ENCODE data around the gene WDR1. TPM values are rescaled to one million over a fixed set of nuclear protein-coding genes. Genes with fewer than 3 reads are reported as not detected.

Gene WDR1
- total RNA-seq, 1 experiment from 2014 or later: 367 TPM

DNA sequence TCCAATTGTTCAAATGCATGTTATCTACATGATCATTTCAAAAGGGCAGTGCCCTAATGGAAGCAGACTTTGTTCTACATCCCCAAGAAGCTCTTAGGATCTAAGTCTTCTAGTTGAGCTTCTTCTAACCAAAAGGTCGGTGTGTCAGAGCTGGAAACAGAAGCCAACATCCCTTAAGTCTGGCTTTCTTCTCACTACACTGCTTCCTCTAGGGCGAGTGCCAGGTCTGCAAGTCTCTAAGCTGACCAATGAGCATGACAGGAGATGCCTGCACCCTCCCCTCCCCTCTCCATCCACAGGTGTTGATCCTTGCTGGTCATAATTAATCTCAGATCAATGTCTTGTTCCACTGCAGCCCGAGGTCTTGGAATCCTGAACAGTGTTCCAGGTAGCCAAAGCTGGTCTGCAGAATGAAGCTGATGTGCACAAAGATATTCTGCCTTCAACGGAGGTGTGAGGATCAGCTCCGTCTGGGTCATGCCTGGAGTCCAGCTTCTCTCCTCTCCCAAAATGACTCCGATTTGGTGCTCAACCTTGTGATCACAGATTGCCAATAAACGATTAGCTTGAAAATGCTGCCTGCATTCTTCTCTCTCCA lies 44.1 kb downstream of the WDR1 start:
- H2BK20ac ChIP-seq (ENCODE audit: low read depth, low read length, poor library complexity, severe bottlenecking): no peak overlapping the region
- H3K14ac ChIP-seq (ENCODE audit: insufficient read depth, low read length): no peak overlapping the region
- H4K8ac ChIP-seq (replicated peaks; ENCODE audit: insufficient read length, low read depth, low read length): no peak overlapping the region
- no peak overlapping the region for H3K18ac ChIP-seq (ENCODE audit: insufficient read length, low read depth, low read length)
- H3K9me3 Mint-ChIP-seq: no peaks in the 10 kb centered on the region
- no peak overlapping the region for H2BK5ac ChIP-seq (ENCODE audit: insufficient read length, low read length)
- peaks cover 25 to 67% (median 58%) of the 10 kb centered on the region in 3 experiments; a peak in 6 of 7 replicates for H3K36me3 Mint-ChIP-seq (ENCODE audit: insufficient read depth in 1 of 3, low read depth in 3 of 3)
- no peak overlapping the region for H3K23ac ChIP-seq (ENCODE audit: insufficient read length, low read depth, low read length)
- H3T11ph ChIP-seq (ENCODE audit: low read length): no peak overlapping the region
- no peak overlapping the region for H2BK15ac ChIP-seq (ENCODE audit: low read depth, low read length)
- H3K27ac ChIP-seq (ENCODE audit: insufficient read length, low read depth, low read length): no peak overlapping the region
- H4K20me1 ChIP-seq (ENCODE audit: control insufficient read depth, insufficient read depth, insufficient read length): peaks cover 3% of the 10 kb centered on the region
- no peaks in the 10 kb centered on the region for H3K4me1 ChIP-seq (ENCODE audit: insufficient read depth, low read length)
- WGBS (ENCODE audit: extremely low coverage, insufficient read length, low lambda C conversion rate): no CpG with 5 or more reads among the region's 7 CpGs
- no peak overlapping the region for H2AK5ac ChIP-seq (ENCODE audit: insufficient read length, low read length)
- peak overlapping the region in 1 of 3 experiments; percentile 40; a peak in 1 of 7 replicates for H3K27ac Mint-ChIP-seq
- no peaks in the 10 kb centered on the region for H3K79me1 ChIP-seq (ENCODE audit: insufficient read depth, low read depth, low read length, poor library complexity, severe bottlenecking)
- no peak overlapping the region for H4K91ac ChIP-seq (ENCODE audit: insufficient read length, low read depth, low read length)
- DNase-seq: no peak
- no peak overlapping the region for H3K4me2 ChIP-seq (ENCODE audit: insufficient read depth, insufficient read length, low read length)
- no peak overlapping the region for H4K5ac ChIP-seq (ENCODE audit: insufficient read length, low read depth, low read length)
- no peaks in the 10 kb centered on the region for H3K79me2 ChIP-seq (ENCODE audit: insufficient read depth, low read length)
- H2BK120ac ChIP-seq (ENCODE audit: low read depth, low read length, poor library complexity, severe bottlenecking): no peak overlapping the region
- no peak overlapping the region for H2AFZ ChIP-seq (ENCODE audit: low read length)
- H3K9me3 ChIP-seq (ENCODE audit: control insufficient read depth, low read depth, low read length): no peaks in the 10 kb centered on the region
- H3K4me1 Mint-ChIP-seq: peaks cover 0 to 4% of the 10 kb centered on the region in 2 experiments; a peak in 2 of 4 replicates
- no peak overlapping the region; a peak in 1 of 5 replicates for H3K4me3 Mint-ChIP-seq
- H3K56ac ChIP-seq (ENCODE audit: insufficient read length, low read depth, low read length): no peak overlapping the region
- H3K27me3 Mint-ChIP-seq (ENCODE audit: low read depth): no peaks in the 10 kb centered on the region
- no peak overlapping the region for H3K9ac ChIP-seq (ENCODE audit: extremely low read depth, insufficient read length, low read length)
- H3K27me3 ChIP-seq (ENCODE audit: insufficient read depth, low read length): no peaks in the 10 kb centered on the region
- no peaks in the 10 kb centered on the region for H3K23me2 ChIP-seq (ENCODE audit: insufficient read length, low read depth, low read length, poor library complexity, severe bottlenecking)
- TF ChIP-seq, protein P1, sequence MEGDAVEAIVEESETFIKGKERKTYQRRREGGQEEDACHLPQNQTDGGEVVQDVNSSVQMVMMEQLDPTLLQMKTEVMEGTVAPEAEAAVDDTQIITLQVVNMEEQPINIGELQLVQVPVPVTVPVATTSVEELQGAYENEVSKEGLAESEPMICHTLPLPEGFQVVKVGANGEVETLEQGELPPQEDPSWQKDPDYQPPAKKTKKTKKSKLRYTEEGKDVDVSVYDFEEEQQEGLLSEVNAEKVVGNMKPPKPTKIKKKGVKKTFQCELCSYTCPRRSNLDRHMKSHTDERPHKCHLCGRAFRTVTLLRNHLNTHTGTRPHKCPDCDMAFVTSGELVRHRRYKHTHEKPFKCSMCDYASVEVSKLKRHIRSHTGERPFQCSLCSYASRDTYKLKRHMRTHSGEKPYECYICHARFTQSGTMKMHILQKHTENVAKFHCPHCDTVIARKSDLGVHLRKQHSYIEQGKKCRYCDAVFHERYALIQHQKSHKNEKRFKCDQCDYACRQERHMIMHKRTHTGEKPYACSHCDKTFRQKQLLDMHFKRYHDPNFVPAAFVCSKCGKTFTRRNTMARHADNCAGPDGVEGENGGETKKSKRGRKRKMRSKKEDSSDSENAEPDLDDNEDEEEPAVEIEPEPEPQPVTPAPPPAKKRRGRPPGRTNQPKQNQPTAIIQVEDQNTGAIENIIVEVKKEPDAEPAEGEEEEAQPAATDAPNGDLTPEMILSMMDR (conservative IDR thresholded peaks at IDR 0.05): no peak
- H2BK12ac ChIP-seq (ENCODE audit: insufficient read length, low read depth, low read length): no peak overlapping the region
- no peak overlapping the region for H3K4ac ChIP-seq (ENCODE audit: low read depth, low read length)

Data from H9 (cell line).